H9 (cell line): ENCODE results near the gene CYP2B6. TPM values are rescaled to one million over a fixed set of nuclear protein-coding genes. Genes with fewer than 3 reads are reported as not detected.

Experiments
- DNase-seq: peaks from one replicate; pipeline ENCODE4 v3.0.0-alpha.2; 2017
- H2AFZ ChIP-seq: one replicate; pipeline ENCODE4 v1.6.1; 2013; ENCODE audit warnings: mild to moderate bottlenecking, low read length, control low read depth, moderate library complexity
- H2AK5ac ChIP-seq: 2 replicates; pipeline ENCODE4 v1.6.1; 2013; ENCODE audit warnings: low read length, control low read depth, mixed read lengths; ENCODE audit not compliant: insufficient read length
- H2BK120ac ChIP-seq: one replicate; pipeline ENCODE4 v1.6.1; 2013; ENCODE audit warnings: low read depth, mild to moderate bottlenecking, low read length, control low read depth, inconsistent platforms; ENCODE audit not compliant: poor library complexity, severe bottlenecking
- H2BK12ac ChIP-seq: 2 replicates; pipeline ENCODE4 v1.6.1; 2013; ENCODE audit warnings: low read length, control low read depth, mixed read lengths, low read depth; ENCODE audit not compliant: insufficient read length
- H2BK15ac ChIP-seq: 2 replicates; pipeline ENCODE4 v1.6.1; 2013; ENCODE audit warnings: low read depth, low read length, control low read depth
- H2BK20ac ChIP-seq: one replicate; pipeline ENCODE4 v1.6.1; 2013; ENCODE audit warnings: low read depth, mild to moderate bottlenecking, low read length, control low read depth, inconsistent platforms; ENCODE audit not compliant: poor library complexity, severe bottlenecking
- H2BK5ac ChIP-seq: 2 replicates; pipeline ENCODE4 v1.6.1; 2013; ENCODE audit warnings: low read length, control low read depth, mixed read lengths; ENCODE audit not compliant: insufficient read length
- H3K14ac ChIP-seq: 2 replicates; pipeline ENCODE4 v1.6.1; 2013; ENCODE audit warnings: low read length, control low read depth; ENCODE audit not compliant: insufficient read depth
- H3K18ac ChIP-seq: 2 replicates; pipeline ENCODE4 v1.6.1; 2013; ENCODE audit warnings: low read depth, mild to moderate bottlenecking, mixed read lengths, low read length, control low read depth; ENCODE audit not compliant: insufficient read length
- H3K23ac ChIP-seq: 2 replicates; pipeline ENCODE4 v1.6.1; 2013; ENCODE audit warnings: low read length, control low read depth, mixed read lengths, low read depth; ENCODE audit not compliant: insufficient read length
- H3K23me2 ChIP-seq: 2 replicates; pipeline ENCODE4 v1.6.1; 2013; ENCODE audit warnings: low read depth, mild to moderate bottlenecking, mixed read lengths, low read length, control low read depth; ENCODE audit not compliant: insufficient read length, poor library complexity, severe bottlenecking
- H3K27ac ChIP-seq: 2 replicates; pipeline ENCODE4 v1.5.1; 2013; ENCODE audit warnings: low read length, control low read depth, mixed read lengths, low read depth; ENCODE audit not compliant: insufficient read length
- H3K27me3 ChIP-seq: 2 replicates; pipeline ENCODE4 v1.6.1; 2013; ENCODE audit warnings: low read length, control low read depth, inconsistent platforms; ENCODE audit not compliant: insufficient read depth
- H3K4ac ChIP-seq: 2 replicates; pipeline ENCODE4 v1.6.1; 2013; ENCODE audit warnings: low read depth, mild to moderate bottlenecking, control low read depth, inconsistent platforms, low read length, moderate library complexity
- H3K4me1 ChIP-seq: 2 replicates; pipeline ENCODE4 v1.6.1; 2013; ENCODE audit warnings: low read length, control low read depth, inconsistent platforms; ENCODE audit not compliant: insufficient read depth
- H3K4me2 ChIP-seq: 2 replicates; pipeline ENCODE4 v1.6.1; 2013; ENCODE audit warnings: low read length, control low read depth, mixed read lengths; ENCODE audit not compliant: insufficient read length, insufficient read depth
- H3K56ac ChIP-seq: 2 replicates; pipeline ENCODE4 v1.6.1; 2013; ENCODE audit warnings: low read depth, mild to moderate bottlenecking, mixed read lengths, low read length, control low read depth; ENCODE audit not compliant: insufficient read length
- H3K79me1 ChIP-seq: 2 replicates; pipeline ENCODE4 v1.6.1; 2013; ENCODE audit warnings: low read depth, mild to moderate bottlenecking, moderate library complexity, low read length, control low read depth, inconsistent platforms; ENCODE audit not compliant: insufficient read depth, poor library complexity, severe bottlenecking
- H3K79me2 ChIP-seq: 2 replicates; pipeline ENCODE4 v1.6.1; 2013; ENCODE audit warnings: low read length, control low read depth, inconsistent platforms; ENCODE audit not compliant: insufficient read depth
- H3K9ac ChIP-seq: 2 replicates; pipeline ENCODE4 v1.6.1; 2013; ENCODE audit warnings: low read length, control low read depth, mixed read lengths; ENCODE audit not compliant: insufficient read length; ENCODE audit errors: extremely low read depth
- H3K9me3 ChIP-seq: one replicate; pipeline ENCODE4 v1.6.1; 2013; ENCODE audit warnings: low read depth, low read length, inconsistent platforms; ENCODE audit not compliant: control insufficient read depth
- H3T11ph ChIP-seq: one replicate; pipeline ENCODE4 v1.6.1; 2013; ENCODE audit warnings: mild to moderate bottlenecking, low read length, control low read depth, inconsistent platforms
- H4K20me1 ChIP-seq: one replicate; pipeline ENCODE4 v1.6.1; 2013; ENCODE audit not compliant: control insufficient read depth, insufficient read length, insufficient read depth
- H4K5ac ChIP-seq: 2 replicates; pipeline ENCODE4 v1.6.1; 2013; ENCODE audit warnings: low read depth, mild to moderate bottlenecking, mixed read lengths, low read length, control low read depth; ENCODE audit not compliant: insufficient read length
- H4K8ac ChIP-seq: replicated peaks from 2 replicates; pipeline ENCODE4 v1.6.1; 2013; ENCODE audit warnings: low read length, control low read depth, mixed read lengths, low read depth; ENCODE audit not compliant: insufficient read length
- H4K91ac ChIP-seq: 2 replicates; pipeline ENCODE4 v1.6.1; 2013; ENCODE audit warnings: low read depth, mild to moderate bottlenecking, moderate library complexity, mixed read lengths, low read length, control low read depth; ENCODE audit not compliant: insufficient read length
- H3K27ac Mint-ChIP-seq, 3 experiments: 2 replicates in 2 of 3; 3 replicates in 1 of 3; pipeline ENCODE4 v1.8.0; 2020 to 2021; ENCODE audit warnings: mixed read lengths in 3 of 3, mild to moderate bottlenecking in 1 of 3, moderate library complexity in 1 of 3
- H3K27me3 Mint-ChIP-seq: 2 replicates; pipeline ENCODE4 v1.8.0; 2021; ENCODE audit warnings: low read depth, mild to moderate bottlenecking, moderate library complexity, mixed read lengths
- H3K36me3 Mint-ChIP-seq, 3 experiments: 2 replicates in 2 of 3; 3 replicates in 1 of 3; pipeline ENCODE4 v1.8.0; 2020 to 2021; ENCODE audit warnings: low read depth in 3 of 3, mixed read lengths in 3 of 3; ENCODE audit not compliant: insufficient read depth in 1 of 3
- H3K4me1 Mint-ChIP-seq, 2 experiments: 2 replicates each; pipeline ENCODE4 v1.8.0; 2020; ENCODE audit warnings: mixed read lengths in 2 of 2
- H3K4me3 Mint-ChIP-seq, 2 experiments: 2 replicates in 1 of 2; 3 replicates in 1 of 2; pipeline ENCODE4 v1.8.0; 2020 to 2021; ENCODE audit warnings: mild to moderate bottlenecking in 2 of 2, mixed read lengths in 2 of 2, moderate library complexity in 1 of 2
- H3K9me3 Mint-ChIP-seq, 2 experiments: 2 replicates in 1 of 2; 3 replicates in 1 of 2; pipeline ENCODE4 v1.8.0; 2020; ENCODE audit warnings: mild to moderate bottlenecking in 2 of 2, mixed read lengths in 2 of 2, moderate library complexity in 1 of 2
- WGBS: extraction: QIAGEN DNeasy Blood & Tissue Kit; methylation state at CpG from one replicate; pipeline ENCODE4 v1.1.7; 2013; ENCODE audit warnings: missing lambda C conversion rate, low lambda C conversion rate, mixed read lengths; ENCODE audit not compliant: insufficient read length; ENCODE audit errors: extremely low coverage; 5-methylcytosine and 5-hydroxymethylcytosine counted together
- total RNA-seq: library from RNA; stranded (reverse); gene quantifications from 2 replicates; pipeline ENCODE4 v1.2.1, GENCODE V29; 2021
- TF ChIP-seq, protein P1 (sequence below): fragments of 200-600 bp; sonication (generic); conservative IDR thresholded peaks from 3 replicates; pipeline ENCODE4 v1.8.0; 2021; ENCODE audit warnings: antibody characterized with exemption, mild to moderate bottlenecking

The CYP2B6 gene
- total RNA-seq, 1 experiment from 2014 or later, result 3.0 TPM

GRCh38 chr19:40941481-40942219 lies 49.4 kb upstream of the CYP2B6 start:
- no peak overlapping the region for H2BK12ac ChIP-seq
- no peaks in the 10 kb centered on the region for H4K20me1 ChIP-seq
- DNase-seq, result no peak
- no peak overlapping the region for H3K23ac ChIP-seq
- no peaks in the 10 kb centered on the region; the same call in 1 of the 2 replicates for H3K79me2 ChIP-seq
- no peak overlapping the region for H2BK20ac ChIP-seq
- no peak overlapping the region for H2BK120ac ChIP-seq
- no peak overlapping the region for H2BK5ac ChIP-seq
- no peak overlapping the region for H2AFZ ChIP-seq
- Mint-ChIP-seq H3K4me1 (0 out of 4 replicates have a peak, but pooled peaks cover 0 to 2% of the 10 kb centered on the region in 2 experiments), H3K27me3 (peaks cover 20% of the 10 kb centered on the region), H3K36me3 (0 out of 7 replicates have a peak, but pooled peaks cover 0 to 4% (median 0%) of the 10 kb centered on the region in 3 experiments), H3K4me3 (no peak overlapping the region), H3K9me3 (peaks cover 5 to 7% of the 10 kb centered on the region in 2 experiments; a peak in 3 of 5 replicates), H3K27ac (no peak overlapping the region)
- H3K9ac ChIP-seq, result no peak overlapping the region
- no peak overlapping the region for H3K18ac ChIP-seq
- no peak overlapping the region for H3K4me2 ChIP-seq
- H3K27ac ChIP-seq, result no peak overlapping the region
- no peak overlapping the region for H3K14ac ChIP-seq
- no peak overlapping the region for H3K4ac ChIP-seq
- no CpG with 5 or more reads among the region's 9 CpGs for WGBS
- H3K27me3 ChIP-seq, result no peaks in the 10 kb centered on the region
- no peak overlapping the region for H3K56ac ChIP-seq
- no peak overlapping the region for H2AK5ac ChIP-seq
- no peak overlapping the region for H4K91ac ChIP-seq
- no peaks in the 10 kb centered on the region for H3K4me1 ChIP-seq
- TF ChIP-seq, protein P1, sequence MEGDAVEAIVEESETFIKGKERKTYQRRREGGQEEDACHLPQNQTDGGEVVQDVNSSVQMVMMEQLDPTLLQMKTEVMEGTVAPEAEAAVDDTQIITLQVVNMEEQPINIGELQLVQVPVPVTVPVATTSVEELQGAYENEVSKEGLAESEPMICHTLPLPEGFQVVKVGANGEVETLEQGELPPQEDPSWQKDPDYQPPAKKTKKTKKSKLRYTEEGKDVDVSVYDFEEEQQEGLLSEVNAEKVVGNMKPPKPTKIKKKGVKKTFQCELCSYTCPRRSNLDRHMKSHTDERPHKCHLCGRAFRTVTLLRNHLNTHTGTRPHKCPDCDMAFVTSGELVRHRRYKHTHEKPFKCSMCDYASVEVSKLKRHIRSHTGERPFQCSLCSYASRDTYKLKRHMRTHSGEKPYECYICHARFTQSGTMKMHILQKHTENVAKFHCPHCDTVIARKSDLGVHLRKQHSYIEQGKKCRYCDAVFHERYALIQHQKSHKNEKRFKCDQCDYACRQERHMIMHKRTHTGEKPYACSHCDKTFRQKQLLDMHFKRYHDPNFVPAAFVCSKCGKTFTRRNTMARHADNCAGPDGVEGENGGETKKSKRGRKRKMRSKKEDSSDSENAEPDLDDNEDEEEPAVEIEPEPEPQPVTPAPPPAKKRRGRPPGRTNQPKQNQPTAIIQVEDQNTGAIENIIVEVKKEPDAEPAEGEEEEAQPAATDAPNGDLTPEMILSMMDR, result no peak
- no peak overlapping the region for H4K8ac ChIP-seq
- no peak overlapping the region for H2BK15ac ChIP-seq
- no peaks in the 10 kb centered on the region for H3K9me3 ChIP-seq
- no peaks in the 10 kb centered on the region for H3K79me1 ChIP-seq
- H3T11ph ChIP-seq, result no peak overlapping the region
- no peak overlapping the region for H4K5ac ChIP-seq
- H3K23me2 ChIP-seq, result no peaks in the 10 kb centered on the region
